K562 (cell line): ENCODE measurements around the gene NR2F6. TPM values are rescaled to one million over a fixed set of nuclear protein-coding genes. Genes with fewer than 3 reads are reported as not detected.

Experiments
- ATAC-seq: fragments of 200-7000 bp; cut with Tn5 transposase; 3 replicates; pipeline ENCODE4 v1.9.1; 2020; ENCODE audit warnings: moderate library complexity
- BruUV-seq: library from RNA; stranded (reverse); fragments of 400-500 nt; replicated peaks from 2 replicates; lab custom pipeline; 2021; lab: Mats Ljungman, UMichigan
- CTCF ChIA-PET: fragments of 300-600 bp; formaldehyde crosslinking; extraction: SDS; loops from one replicate; lab custom pipeline; 2021; ENCODE audit warnings: low intra/inter-chr PET ratio; lab: Yijun Ruan, JAX
- POLR2A ChIA-PET: fragments of 300-600, 350-650 bp; sonication (Branson Sonifier 250); formaldehyde crosslinking; extraction: SDS; loops from one replicate; lab custom pipeline; 2021; ENCODE audit warnings: antibody characterized with exemption, inconsistent platforms; lab: Yijun Ruan, JAX
- DNase-seq, 4 experiments: peaks; one replicate each; pipeline versions ENCODE4 v3.0.0 to v3.0.0-alpha.2; 2011 to 2018; ENCODE audit warnings: low spot score in 3 of 4, mixed read lengths in 3 of 4; ENCODE audit errors: extremely low read depth in 1 of 4
- FAIRE-seq: peaks from 2 replicates; lab custom pipeline; 2011; peaks lifted over from hg19 to GRCh38; lab: Jason Lieb, UNC
- H2AFZ ChIP-seq: 2 replicates; pipeline ENCODE4 v1.6.0; 2011; ENCODE audit warnings: low read depth, low read length, control low read depth, inconsistent platforms
- H3K27ac ChIP-seq: fragments of 200-600 bp; 3 replicates; pipeline ENCODE4 v1.8.0; 2011; ENCODE audit warnings: low read depth, mild to moderate bottlenecking, control low read depth, inconsistent platforms, low read length, moderate library complexity, mixed read lengths; ENCODE audit errors: extremely low read depth
- H3K27me3 ChIP-seq, 2 experiments: fragments of 300-600 bp in 1 of 2; 2 replicates in 1 of 2; 3 replicates in 1 of 2; pipeline versions ENCODE4 v1.6.0 to v1.8.0; 2011; ENCODE audit warnings: inconsistent platforms in 2 of 2, low read length in 2 of 2, mild to moderate bottlenecking in 1 of 2, mixed read lengths in 1 of 2, moderate library complexity in 1 of 2; ENCODE audit not compliant: control insufficient read depth in 2 of 2, insufficient read depth in 2 of 2
- H3K36me3 ChIP-seq: fragments of 300-600 bp; 3 replicates; pipeline ENCODE4 v1.8.0; 2011; ENCODE audit warnings: mild to moderate bottlenecking, low read length, inconsistent platforms; ENCODE audit not compliant: control insufficient read depth, insufficient read depth
- H3K4me1 ChIP-seq, 2 experiments: fragments of 200-600 bp in 1 of 2; replicated peaks in 1 of 2; 2 replicates in 1 of 2; 3 replicates in 1 of 2; pipeline versions ENCODE4 v1.5.1 to v1.8.0; 2011; ENCODE audit warnings: inconsistent platforms in 2 of 2, low read length in 2 of 2, mild to moderate bottlenecking in 1 of 2, mixed read lengths in 1 of 2, moderate library complexity in 1 of 2; ENCODE audit not compliant: control insufficient read depth in 2 of 2, insufficient read depth in 2 of 2
- H3K4me2 ChIP-seq: 2 replicates; pipeline ENCODE4 v1.6.1; 2011; ENCODE audit warnings: low read length, control low read depth, inconsistent platforms, mixed read lengths; ENCODE audit not compliant: insufficient read depth
- H3K4me3 ChIP-seq: fragments of 200-600 bp; sonication (generic), shearing (Covaris generic); 2 replicates; pipeline ENCODE4 v1.5.1; 2016; ENCODE audit warnings: control low read depth, inconsistent platforms
- H3K79me2 ChIP-seq: fragments of 200-600 bp; 3 replicates; pipeline ENCODE4 v1.8.0; 2011; ENCODE audit warnings: low read length, inconsistent platforms; ENCODE audit not compliant: control insufficient read depth, insufficient read depth
- H3K9ac ChIP-seq, 2 experiments: 2 replicates each; pipeline versions ENCODE4 v1.6.0 to v1.6.1; 2011; ENCODE audit warnings: low read depth in 2 of 2, low read length in 2 of 2, control low read depth in 1 of 2, inconsistent platforms in 1 of 2, mild to moderate bottlenecking in 1 of 2, mixed read lengths in 1 of 2; ENCODE audit not compliant: insufficient read depth in 1 of 2
- H3K9me1 ChIP-seq: one replicate; pipeline ENCODE4 v1.6.0; 2011; ENCODE audit warnings: inconsistent platforms, mild to moderate bottlenecking, low read length, moderate library complexity; ENCODE audit not compliant: control insufficient read depth, insufficient read depth
- H3K9me3 ChIP-seq: replicated peaks from 2 replicates; pipeline ENCODE4 v1.5.1; 2011; ENCODE audit warnings: low read depth, low read length, inconsistent platforms; ENCODE audit not compliant: control insufficient read depth, insufficient read depth
- H4K20me1 ChIP-seq: replicated peaks from 2 replicates; pipeline ENCODE4 v1.6.1; 2011; ENCODE audit warnings: low read length, inconsistent platforms, mixed read lengths; ENCODE audit not compliant: control insufficient read depth, insufficient read depth
- BCOR ChIP-seq: fragments of 450-650 bp; IDR thresholded peaks from 2 replicates; pipeline ENCODE4 v1.6.1; 2016
- CREB1 ChIP-seq, 2 experiments: sonication (generic) in 1 of 2; formaldehyde crosslinking in 1 of 2; IDR thresholded peaks; 2 replicates each; pipeline versions ENCODE4 v1.6.1 to v1.8.0; 2012 to 2022; ENCODE audit warnings: inconsistent platforms in 1 of 2, mild to moderate bottlenecking in 1 of 2, missing genetic modification reagents in 1 of 2, moderate library complexity in 1 of 2
- HNRNPLL ChIP-seq: fragments of 200-400 bp; formaldehyde crosslinking; IDR thresholded peaks from 2 replicates; pipeline ENCODE4 v1.6.1; 2017; ENCODE audit warnings: low read length, low read depth, mild to moderate bottlenecking; ENCODE audit not compliant: poor library complexity, severe bottlenecking
- NFIC ChIP-seq: fragments of 450-650 bp; IDR thresholded peaks from 2 replicates; pipeline ENCODE4 v1.6.1; 2017; ENCODE audit warnings: mild to moderate bottlenecking, inconsistent platforms
- NR3C1 ChIP-seq: sonication (generic); formaldehyde crosslinking; IDR thresholded peaks from 2 replicates; pipeline ENCODE4 v1.8.1; 2022; ENCODE audit warnings: missing genetic modification reagents
- RBFOX2 ChIP-seq: fragments of 200-400 bp; formaldehyde crosslinking; IDR thresholded peaks from 2 replicates; pipeline ENCODE4 v1.6.1; 2017; ENCODE audit warnings: low read depth, mild to moderate bottlenecking, low read length, moderate library complexity
- RBM25 ChIP-seq: fragments of 200-400 bp; formaldehyde crosslinking; IDR thresholded peaks from 2 replicates; pipeline ENCODE4 v1.6.1; 2018; ENCODE audit warnings: low read length, low read depth, moderate library complexity; ENCODE audit not compliant: severe bottlenecking
- SLC30A9 ChIP-seq: fragments of 250-450 bp; sonication (Bioruptor Pico); IDR thresholded peaks from 2 replicates; pipeline ENCODE4 v1.8.0; 2022; ENCODE audit warnings: mild to moderate bottlenecking, moderate library complexity
- ZBTB7A ChIP-seq: IDR thresholded peaks from 2 replicates; pipeline ENCODE4 v1.6.1; 2011; ENCODE audit warnings: low read depth, mild to moderate bottlenecking, low read length, moderate library complexity, borderline replicate concordance; ENCODE audit not compliant: control insufficient read depth
- WGBS: fragments of 100-300 bp; shearing (Covaris generic); methylation state at CpG from one replicate; pipeline ENCODE4 v1.1.6; 2016; ENCODE audit warnings: low coverage, mixed read lengths; ENCODE audit not compliant: insufficient coverage; ENCODE audit errors: missing lambda C conversion rate; 5-methylcytosine and 5-hydroxymethylcytosine counted together
- in situ Hi-C: fragments of 300-500 bp; cut with MboI; formaldehyde crosslinking; loops from 4 replicates; pipeline ENCODE4 v1.15.0; 2018; ENCODE audit warnings: inconsistent platforms, mixed read lengths
- intact Hi-C: fragments of 100-400 bp; cut with micrococcal nuclease; formaldehyde crosslinking; loops from 2 replicates; pipeline ENCODE4 v1.14.2; 2022
- polyA plus RNA-seq, 8 experiments: library from polyadenylated mRNA; depleted of rRNA in 4 of 8; stranded (reverse) in 5 of 8; unstranded in 3 of 8; fragments of >200 nt; fragmentation: Nextera tagmentation in 2 of 8; fragmentation: Illumina TruSeq in 1 of 8; extraction: Ambion mirVana in 2 of 8; extraction: Trizol in 1 of 8; gene quantifications; 2 replicates each; pipeline versions ENCODE4 v1.2.1 to v1.2.3, GENCODE V29; 2011 to 2014; ENCODE audit warnings: inconsistent platforms in 1 of 8, missing spikeins in 1 of 8
- total RNA-seq, 7 experiments: library from RNA; depleted of rRNA in 6 of 7; stranded (reverse); fragments of >200 nt in 6 of 7; fragmentation: Illumina TruSeq in 2 of 7; extraction: Trizol in 2 of 7; gene quantifications; 2 replicates each; pipeline versions ENCODE4 v1.2.1 to v1.2.3, GENCODE V29; 2011 to 2021; ENCODE audit warnings: low replicate concordance in 1 of 7
- TF ChIP-seq, protein P1 (sequence below): fragments of 450-650 bp; IDR thresholded peaks from 2 replicates; pipeline ENCODE4 v1.6.1; 2016
- TF ChIP-seq, protein P2 (sequence below): sonication (generic); formaldehyde crosslinking; IDR thresholded peaks from 2 replicates; pipeline ENCODE4 v1.8.0; 2022; ENCODE audit warnings: missing genetic modification reagents, mild to moderate bottlenecking, moderate library complexity, borderline replicate concordance
- TF ChIP-seq, protein P3 (sequence below): fragments of 450-650 bp; IDR thresholded peaks from 2 replicates; pipeline ENCODE4 v1.6.1; 2016; ENCODE audit warnings: antibody characterized with exemption
- TF ChIP-seq, protein P4 (sequence below), 3 experiments: fragments of 200-800 bp in 1 of 3; sonication (Bioruptor generic) in 1 of 3; sonication (generic) in 1 of 3; formaldehyde crosslinking in 1 of 3; IDR thresholded peaks; 2 replicates each; pipeline versions ENCODE4 v1.6.1 to v1.8.0; 2016 to 2022; ENCODE audit warnings: mild to moderate bottlenecking in 2 of 3, missing compliant biosample characterization in 2 of 3, missing genetic modification characterization in 2 of 3, missing genetic modification reagents in 1 of 3

NR2F6 gene
- total and polyA plus RNA-seq, 9 of the 15 experiments (the other 6 are each of a cell fraction or from before 2014, with no cell fraction given), result 0.76 to 97.5 (median 18.8) TPM

DNA sequence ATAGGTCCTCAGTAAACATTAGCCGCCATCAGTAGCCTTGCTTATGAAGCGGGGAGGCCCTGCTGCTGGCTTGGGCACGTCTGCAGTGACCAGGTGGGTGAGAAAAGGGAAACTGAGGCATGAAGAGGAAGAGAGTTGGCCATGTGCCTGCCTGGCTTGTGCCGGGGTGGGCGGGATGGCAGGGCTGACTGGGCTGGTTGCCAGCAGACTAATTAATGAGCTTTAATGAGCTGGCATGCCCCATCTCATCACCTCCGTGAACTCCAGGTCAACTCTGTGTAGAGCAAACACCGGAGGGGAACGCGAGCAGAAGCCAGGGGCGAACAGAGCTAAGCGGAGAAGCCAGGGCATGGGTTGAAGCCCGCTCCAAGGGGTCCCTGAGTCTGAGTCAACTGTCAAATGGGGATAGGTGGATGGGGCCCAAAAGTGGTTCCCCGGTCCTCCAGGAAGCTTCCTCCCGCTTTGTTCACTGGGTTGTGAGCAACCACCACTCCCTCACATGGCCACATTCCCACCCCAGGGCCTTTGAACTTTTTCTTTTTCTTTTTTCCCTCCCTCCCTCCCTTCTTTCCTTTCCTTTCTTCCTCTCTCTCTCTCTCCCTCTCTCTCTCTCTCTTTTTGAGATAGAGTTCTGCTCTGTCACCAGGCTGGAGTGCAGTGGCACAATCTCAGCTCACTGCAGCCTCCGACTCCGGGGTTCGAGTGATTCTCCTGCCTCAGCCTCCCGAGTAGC, 8.7 kb downstream of the NR2F6 start:
- ChIA-PET POLR2A (interaction anchor here (0.8 to 11.3 kb wide), 4 partner anchors 11 to 30 kb away, joined by 3 to 129 read pairs (median 8); partner anchors contain the start of genes OCEL1 and USE1), CTCF (no interaction called here)
- Histone ChIP-seq H3K79me2 (peaks cover 65% of the 10 kb centered on the region), H3K9me1 (no peaks in the 10 kb centered on the region), H3K4me2 (no peak overlapping the region), H3K4me3 (no peak overlapping the region), H3K4me1 (peaks cover 18 to 52% of the 10 kb centered on the region in 2 experiments), H3K9ac (peak overlapping the region in 1 of 2 experiments; percentile 80; a peak in 2 of 4 replicates), H3K36me3 (peaks cover 65% of the 10 kb centered on the region; the same call in 2 of the 3 replicates), H3K27ac (peak overlapping the region; percentile 76; the same call in 1 of the 3 replicates), H3K27me3 (no peaks in the 10 kb centered on the region), H4K20me1 (peaks cover 6% of the 10 kb centered on the region; the same call in 1 of the 2 replicates), H2AFZ (no peak overlapping the region), H3K9me3 (no peaks in the 10 kb centered on the region)
- TF ChIP-seq, protein P1, sequence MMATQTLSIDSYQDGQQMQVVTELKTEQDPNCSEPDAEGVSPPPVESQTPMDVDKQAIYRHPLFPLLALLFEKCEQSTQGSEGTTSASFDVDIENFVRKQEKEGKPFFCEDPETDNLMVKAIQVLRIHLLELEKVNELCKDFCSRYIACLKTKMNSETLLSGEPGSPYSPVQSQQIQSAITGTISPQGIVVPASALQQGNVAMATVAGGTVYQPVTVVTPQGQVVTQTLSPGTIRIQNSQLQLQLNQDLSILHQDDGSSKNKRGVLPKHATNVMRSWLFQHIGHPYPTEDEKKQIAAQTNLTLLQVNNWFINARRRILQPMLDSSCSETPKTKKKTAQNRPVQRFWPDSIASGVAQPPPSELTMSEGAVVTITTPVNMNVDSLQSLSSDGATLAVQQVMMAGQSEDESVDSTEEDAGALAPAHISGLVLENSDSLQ, result no peak
- TF ChIP-seq BCOR (0 out of 2 replicates have a peak, but pooled peaks have one; percentile 6), NFIC (peak; percentile 52), CREB1 (IDR thresholded peaks at IDR 0.05) (no peak), CREB1 (CRISPR knock-in tag; IDR thresholded peaks at IDR 0.05) (no peak), RBFOX2 (peak; percentile 51), RBM25 (no peak), NR3C1 (CRISPR knock-in tag) (no peak), HNRNPLL (no peak), ZBTB7A (no peak; the same call in 1 of the 2 replicates), SLC30A9 (CRISPR knock-in tag) (no peak)
- TF ChIP-seq, protein P2, sequence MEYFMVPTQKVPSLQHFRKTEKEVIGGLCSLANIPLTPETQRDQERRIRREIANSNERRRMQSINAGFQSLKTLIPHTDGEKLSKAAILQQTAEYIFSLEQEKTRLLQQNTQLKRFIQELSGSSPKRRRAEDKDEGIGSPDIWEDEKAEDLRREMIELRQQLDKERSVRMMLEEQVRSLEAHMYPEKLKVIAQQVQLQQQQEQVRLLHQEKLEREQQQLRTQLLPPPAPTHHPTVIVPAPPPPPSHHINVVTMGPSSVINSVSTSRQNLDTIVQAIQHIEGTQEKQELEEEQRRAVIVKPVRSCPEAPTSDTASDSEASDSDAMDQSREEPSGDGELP (CRISPR knock-in tag), result peak; percentile 35; the same call in 1 of the 2 replicates
- TF ChIP-seq, protein P3, sequence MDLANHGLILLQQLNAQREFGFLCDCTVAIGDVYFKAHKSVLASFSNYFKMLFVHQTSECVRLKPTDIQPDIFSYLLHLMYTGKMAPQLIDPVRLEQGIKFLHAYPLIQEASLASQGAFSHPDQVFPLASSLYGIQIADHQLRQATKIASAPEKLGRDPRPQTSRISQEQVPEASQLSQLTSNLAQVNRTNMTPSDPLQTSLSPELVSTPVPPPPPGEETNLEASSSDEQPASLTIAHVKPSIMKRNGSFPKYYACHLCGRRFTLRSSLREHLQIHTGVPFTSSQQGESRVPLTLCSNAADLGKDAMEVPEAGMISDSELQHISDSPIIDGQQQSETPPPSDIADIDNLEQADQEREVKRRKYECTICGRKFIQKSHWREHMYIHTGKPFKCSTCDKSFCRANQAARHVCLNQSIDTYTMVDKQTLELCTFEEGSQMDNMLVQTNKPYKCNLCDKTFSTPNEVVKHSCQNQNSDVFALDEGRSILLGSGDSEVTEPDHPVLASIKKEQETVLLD, result no peak
- TF ChIP-seq, protein P4, sequence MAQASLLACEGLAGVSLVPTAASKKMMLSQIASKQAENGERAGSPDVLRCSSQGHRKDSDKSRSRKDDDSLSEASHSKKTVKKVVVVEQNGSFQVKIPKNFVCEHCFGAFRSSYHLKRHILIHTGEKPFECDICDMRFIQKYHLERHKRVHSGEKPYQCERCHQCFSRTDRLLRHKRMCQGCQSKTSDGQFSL (CRISPR knock-in tag; IDR thresholded peaks at IDR 0.05), result no peak
- TF ChIP-seq, protein P4 (tag; IDR thresholded peaks at IDR 0.05), result no peak
- WGBS, result 84% methylated on average over 11 of the region's 18 CpGs
- no TSS peak for BruUV-seq
- FAIRE-seq (no peak), DNase-seq (no peak), ATAC-seq (no peak)
- in situ Hi-C loops (no loop called here), intact Hi-C loops (no loop called here)
